ENCODE data around the gene NUP37. TPM values are rescaled to one million over a fixed set of nuclear protein-coding genes. Genes with fewer than 3 reads are reported as not detected.
A peak's percentile ranks its signal among the peaks of the same experiment; 100 is the strongest.

The NUP37 gene
- total RNA-seq, 1 donor from 2014 or later = 29.9 TPM

DNA sequence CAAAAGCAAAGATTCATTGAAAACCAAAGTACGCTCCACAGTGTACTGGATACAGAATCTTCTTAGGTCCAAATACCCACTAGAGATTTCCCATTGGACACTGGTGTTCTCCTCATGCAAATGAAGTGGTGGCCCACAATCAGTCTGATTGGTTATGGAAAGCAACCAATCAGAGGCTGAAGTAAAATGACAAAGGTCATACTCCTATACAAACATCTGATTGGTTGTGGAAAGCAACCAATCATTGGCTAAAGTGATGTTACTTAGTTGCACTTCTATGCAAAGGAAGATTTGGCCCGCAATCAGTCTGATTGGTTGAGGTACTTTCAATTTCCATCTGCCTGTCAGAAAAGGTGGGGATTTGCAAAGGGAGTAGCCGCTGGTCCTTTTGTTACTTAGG, 56.8 kb downstream of the NUP37 start:
- H3K27me3 Mint-ChIP-seq = no peaks in the 10 kb centered on the region
- H3K9me3 Mint-ChIP-seq = no peaks in the 10 kb centered on the region
- DNase-seq (no peak), ATAC-seq (ENCODE audit: low read depth) (no peak)
- ChIA-PET CTCF (no interaction called here), POLR2A (no interaction called here)
- no peak overlapping the region for H3K27ac Mint-ChIP-seq
- TF ChIP-seq CTCF (IDR thresholded peaks at IDR 0.05) = no peak
- peaks cover 28% of the 10 kb centered on the region for H3K36me3 Mint-ChIP-seq (ENCODE audit: low read depth)
- intact Hi-C loops (cut with micrococcal nuclease) = loop anchor here (2.0 to 10.0 kb wide), 6 partner anchors 126 to 1866 kb away; partner anchors contain the start of genes CHPT1, DEPDC4, NT5DC3 and SCYL2
- peaks cover 19% of the 10 kb centered on the region for H3K4me1 Mint-ChIP-seq
- no peak overlapping the region for H3K4me3 Mint-ChIP-seq

- ChIA-PET POLR2A (interaction anchor here (1.1 to 1.9 kb wide), 12 partner anchors 31 to 185 kb away, joined by 3 to 19 read pairs (median 6); partner anchors contain the start of genes DRAM1, NUP37 and PARPBP), CTCF (no interaction called here)
- Mint-ChIP-seq H3K9me3 (no peaks in the 10 kb centered on the region), H3K27ac (no peak overlapping the region), H3K4me3 (peak overlapping the region; percentile 98), H3K36me3 (ENCODE audit: low read depth) (peaks cover 35% of the 10 kb centered on the region), H3K27me3 (no peaks in the 10 kb centered on the region), H3K4me1 (peaks cover 21% of the 10 kb centered on the region)
- intact Hi-C loops (cut with micrococcal nuclease) = loop anchor here (1.0 to 10.0 kb wide), 8 partner anchors 52 to 1866 kb away; partner anchors contain the start of genes CHPT1, DEPDC4, NT5DC3 and NUP37
- ATAC-seq (ENCODE audit: low read depth) (no peak), DNase-seq (no peak)
- TF ChIP-seq CTCF (IDR thresholded peaks at IDR 0.05) = no peak
Observed at GRCh38 chr12:102062419-102062806, 57.5 kb downstream of the NUP37 start.

GRCh38 chr12:102061560-102062418, 58.1 kb downstream of the NUP37 start, which contains the start of gene WASHC3:
Gene WASHC3, minus strand, starts transcription at chr12:102061991. Its CDS starts 29 bp downstream, at chr12:102061962.
- ATAC-seq (ENCODE audit: low read depth) (peak; percentile 95), DNase-seq (peak; percentile 89)
- H3K27ac Mint-ChIP-seq = peak within 1 kb of the TSS; percentile 97
- no peaks in the 10 kb centered on the region for H3K9me3 Mint-ChIP-seq
- H3K4me1 Mint-ChIP-seq = peaks cover 21% of the 10 kb centered on the region
- ChIA-PET CTCF (no interaction called here), POLR2A (interaction anchor here (0.5 to 1.9 kb wide), 16 partner anchors 8 to 428 kb away, joined by 3 to 19 read pairs (median 4); partner anchors contain the start of genes DRAM1, NUP37 and PARPBP)
- no peak for TF ChIP-seq CTCF (IDR thresholded peaks at IDR 0.05)
- H3K27me3 Mint-ChIP-seq = no peaks in the 10 kb centered on the region
- peak within 1 kb of the TSS; percentile 98 for H3K4me3 Mint-ChIP-seq
- intact Hi-C loops (cut with micrococcal nuclease) = loop anchor here (1.0 to 10.0 kb wide), 11 partner anchors 51 to 1867 kb away; partner anchors contain the start of genes CHPT1, DEPDC4, DRAM1 and GNPTAB
- H3K36me3 Mint-ChIP-seq (ENCODE audit: low read depth) = peaks cover 41% of the 10 kb centered on the region

GRCh38 chr12:102061096-102061559, 58.8 kb downstream of the NUP37 start:
- ATAC-seq (ENCODE audit: low read depth) = peak; percentile 30
- Mint-ChIP-seq H3K27me3 (no peaks in the 10 kb centered on the region), H3K9me3 (no peaks in the 10 kb centered on the region), H3K4me3 (peak overlapping the region; percentile 98), H3K36me3 (ENCODE audit: low read depth) (peaks cover 48% of the 10 kb centered on the region), H3K4me1 (peaks cover 21% of the 10 kb centered on the region), H3K27ac (peak overlapping the region; percentile 97)
- intact Hi-C loops (cut with micrococcal nuclease) = loop anchor here (1.0 to 10.0 kb wide), 5 partner anchors 144 to 1781 kb away; partner anchors contain the start of genes DRAM1, GNPTAB and NT5DC3
- CTCF ChIA-PET = no interaction called here
- POLR2A ChIA-PET = interaction anchor here (0.5 to 1.9 kb wide), 16 partner anchors 9 to 428 kb away, joined by 3 to 19 read pairs (median 4); partner anchors contain the start of genes DRAM1, NUP37 and PARPBP
- no peak for DNase-seq
- TF ChIP-seq CTCF (IDR thresholded peaks at IDR 0.05) = no peak

DNA sequence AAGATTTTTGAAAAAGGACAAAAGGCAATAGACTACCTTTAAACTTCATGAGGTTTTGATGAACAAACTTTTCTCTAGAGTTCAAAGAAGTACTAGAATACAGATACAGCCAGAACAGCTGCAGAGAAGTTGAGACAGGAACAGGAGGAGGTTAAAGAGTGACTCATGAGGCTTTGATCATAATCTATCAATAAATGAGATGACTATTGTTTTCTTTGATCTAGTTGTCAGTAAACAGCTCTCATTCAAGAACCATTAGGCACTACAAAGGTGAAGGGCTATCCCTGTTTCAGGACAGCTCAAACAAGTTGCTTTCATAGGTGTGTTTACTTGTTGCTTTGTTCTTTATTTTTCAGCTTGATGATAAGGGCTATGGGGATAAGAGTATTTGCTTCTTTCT, 60.6 kb downstream of the NUP37 start:
- Mint-ChIP-seq H3K36me3 (ENCODE audit: low read depth) (peaks cover 63% of the 10 kb centered on the region), H3K27me3 (no peaks in the 10 kb centered on the region), H3K9me3 (no peaks in the 10 kb centered on the region), H3K27ac (no peak overlapping the region), H3K4me1 (peaks cover 25% of the 10 kb centered on the region), H3K4me3 (no peak overlapping the region)
- intact Hi-C loops (cut with micrococcal nuclease) = no loop called here
- CTCF ChIA-PET = no interaction called here
- no peak for ATAC-seq (ENCODE audit: low read depth)
- POLR2A ChIA-PET = no interaction called here
- no peak for TF ChIP-seq CTCF (IDR thresholded peaks at IDR 0.05)
- no peak for DNase-seq

All from activated B cell treated with CpG ODN at 0.5 μM for 24 hours (primary cell).